ENCODE results near the gene SMIM41.

The SMIM41 gene

GRCh38 chr12:52063082-52063924 is 16.2 kb upstream of the SMIM41 start:
- no peak for DNase-seq

- DNase-seq, result no peak
Measured at GRCh38 chr12:52063981-52064649, 15.4 kb upstream of the SMIM41 start.

- DNase-seq, result no peak
Measured at GRCh38 chr12:52066346-52067080, 13.0 kb upstream of the SMIM41 start.

- no peak for DNase-seq
Measured at GRCh38 chr12:52067081-52067374, 12.5 kb upstream of the SMIM41 start.

GRCh38 chr12:52069327-52070184 is 9.9 kb upstream of the SMIM41 start, which contains the start of gene ATG101:
Gene ATG101, plus strand, starts transcription at chr12:52069978. Its CDS starts 3,673 bp downstream, at chr12:52073651.
- peak; percentile 77 for DNase-seq

GRCh38 chr12:52070185-52070925 is 9.1 kb upstream of the SMIM41 start:
- no peak for DNase-seq

GRCh38 chr12:52073531-52074381 is 5.7 kb upstream of the SMIM41 start:
- no peak for DNase-seq

- DNase-seq, result no peak
Measured at GRCh38 chr12:52074971-52075724, 4.4 kb upstream of the SMIM41 start.

GRCh38 chr12:52076811-52077210 is 2.7 kb upstream of the SMIM41 start:
- DNase-seq, result no peak

- DNase-seq, result no peak
Measured at GRCh38 chr12:52078276-52078675, 1.2 kb upstream of the SMIM41 start.

- DNase-seq, result no peak
Measured at GRCh38 chr12:52080403-52081251, 1.1 kb downstream of the SMIM41 start.

GRCh38 chr12:52081263-52081733 is 1.8 kb downstream of the SMIM41 start:
- DNase-seq, result no peak

GRCh38 chr12:52082026-52082668 is 2.6 kb downstream of the SMIM41 start:
- DNase-seq, result no peak

GRCh38 chr12:52082669-52082987 is 3.1 kb downstream of the SMIM41 start:
- no peak for DNase-seq

GRCh38 chr12:52082988-52083637 is 3.6 kb downstream of the SMIM41 start:
- no peak for DNase-seq

- no peak for DNase-seq
Measured at GRCh38 chr12:52083638-52083996, 4.1 kb downstream of the SMIM41 start.

- DNase-seq, result no peak
Measured at GRCh38 chr12:52084491-52085231, 5.2 kb downstream of the SMIM41 start.

Measured in DMS 273 treated with DMSO at 0.1 percent for 48 hours (cell line).